Measurements from ENCODE around the gene SLC1A2.

SLC1A2 gene

DNA sequence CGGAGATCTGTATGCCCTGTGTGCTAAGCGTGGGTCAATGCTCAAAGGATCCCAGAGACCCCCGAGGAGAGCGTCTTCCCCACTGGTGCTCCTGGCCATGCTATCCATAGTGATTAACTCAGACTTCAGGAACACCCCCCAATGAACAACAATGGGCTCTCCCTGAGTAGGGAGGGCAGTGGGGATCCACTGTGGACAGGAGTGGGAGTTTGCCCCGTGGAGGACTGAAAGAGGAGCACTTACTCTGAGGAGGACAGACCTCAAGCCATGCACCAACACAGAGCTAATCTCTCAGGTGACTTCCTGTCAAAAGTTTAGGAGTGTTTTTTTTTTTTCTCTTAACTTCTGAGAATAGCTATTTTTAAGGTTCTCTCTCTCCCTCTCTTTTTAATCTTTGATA lies 24.4 kb downstream of the SLC1A2 start:
- Histone ChIP-seq H3K27ac (ENCODE audit: low read length) (no peak overlapping the region), H3K4me1 (ENCODE audit: low read length) (peaks cover 15% of the 10 kb centered on the region), H2AFZ (ENCODE audit: low read depth, low read length) (no peak overlapping the region), H3K9me3 (ENCODE audit: insufficient read depth, low read length) (no peaks in the 10 kb centered on the region), H3K27me3 (ENCODE audit: low read depth, low read length) (peaks cover 49% of the 10 kb centered on the region), H3K79me2 (ENCODE audit: low read length) (no peaks in the 10 kb centered on the region), H3K9ac (ENCODE audit: low read length) (no peak overlapping the region), H4K20me1 (ENCODE audit: insufficient read depth, low read length) (no peaks in the 10 kb centered on the region), H3K4me3 (ENCODE audit: low read length) (no peak overlapping the region), H3K4me2 (ENCODE audit: low read length) (no peak overlapping the region), H3K36me3 (replicated peaks; ENCODE audit: low read depth, low read length) (no peaks in the 10 kb centered on the region)
- no peak for TF ChIP-seq EZH2phosphoT487 (IDR thresholded peaks at IDR 0.05; ENCODE audit: low read depth)

DNA sequence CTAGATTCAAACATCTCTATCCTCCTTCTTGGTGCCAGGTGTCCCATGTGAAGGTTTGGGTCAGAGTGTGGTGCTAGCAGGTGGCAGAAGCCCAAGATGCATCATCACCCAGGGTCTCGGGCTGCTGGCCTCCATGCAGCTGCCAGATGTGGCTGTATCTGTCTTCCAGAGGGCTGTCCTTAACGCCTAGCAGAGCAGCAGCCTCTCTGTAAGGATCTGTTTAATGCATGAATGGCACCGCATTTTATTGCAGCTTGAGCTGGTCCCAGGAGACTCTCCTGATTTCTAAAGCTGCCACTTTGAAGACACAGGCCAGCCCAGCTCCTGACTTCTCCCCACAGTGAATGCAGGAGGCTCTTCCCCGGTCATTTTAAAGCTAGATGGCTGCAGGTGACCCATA lies 26.3 kb downstream of the SLC1A2 start:
- H3K4me3 ChIP-seq (ENCODE audit: low read length), result no peak overlapping the region
- no peak overlapping the region for H3K9ac ChIP-seq (ENCODE audit: low read length)
- no peak overlapping the region for H2AFZ ChIP-seq (ENCODE audit: low read depth, low read length)
- no peaks in the 10 kb centered on the region for H3K9me3 ChIP-seq (ENCODE audit: insufficient read depth, low read length)
- H3K4me2 ChIP-seq (ENCODE audit: low read length), result no peak overlapping the region
- H3K79me2 ChIP-seq (ENCODE audit: low read length), result no peaks in the 10 kb centered on the region
- peaks cover 32% of the 10 kb centered on the region for H3K27me3 ChIP-seq (ENCODE audit: low read depth, low read length)
- peaks cover 15% of the 10 kb centered on the region for H3K4me1 ChIP-seq (ENCODE audit: low read length)
- TF ChIP-seq EZH2phosphoT487 (IDR thresholded peaks at IDR 0.05; ENCODE audit: low read depth), result no peak
- TF ChIP-seq CTCF (IDR thresholded peaks at IDR 0.05; ENCODE audit: low read depth, low read length), result no peak
- no peaks in the 10 kb centered on the region for H4K20me1 ChIP-seq (ENCODE audit: insufficient read depth, low read length)
- H3K27ac ChIP-seq (ENCODE audit: low read length), result no peak overlapping the region
- H3K36me3 ChIP-seq (replicated peaks; ENCODE audit: low read depth, low read length), result no peaks in the 10 kb centered on the region

DNA sequence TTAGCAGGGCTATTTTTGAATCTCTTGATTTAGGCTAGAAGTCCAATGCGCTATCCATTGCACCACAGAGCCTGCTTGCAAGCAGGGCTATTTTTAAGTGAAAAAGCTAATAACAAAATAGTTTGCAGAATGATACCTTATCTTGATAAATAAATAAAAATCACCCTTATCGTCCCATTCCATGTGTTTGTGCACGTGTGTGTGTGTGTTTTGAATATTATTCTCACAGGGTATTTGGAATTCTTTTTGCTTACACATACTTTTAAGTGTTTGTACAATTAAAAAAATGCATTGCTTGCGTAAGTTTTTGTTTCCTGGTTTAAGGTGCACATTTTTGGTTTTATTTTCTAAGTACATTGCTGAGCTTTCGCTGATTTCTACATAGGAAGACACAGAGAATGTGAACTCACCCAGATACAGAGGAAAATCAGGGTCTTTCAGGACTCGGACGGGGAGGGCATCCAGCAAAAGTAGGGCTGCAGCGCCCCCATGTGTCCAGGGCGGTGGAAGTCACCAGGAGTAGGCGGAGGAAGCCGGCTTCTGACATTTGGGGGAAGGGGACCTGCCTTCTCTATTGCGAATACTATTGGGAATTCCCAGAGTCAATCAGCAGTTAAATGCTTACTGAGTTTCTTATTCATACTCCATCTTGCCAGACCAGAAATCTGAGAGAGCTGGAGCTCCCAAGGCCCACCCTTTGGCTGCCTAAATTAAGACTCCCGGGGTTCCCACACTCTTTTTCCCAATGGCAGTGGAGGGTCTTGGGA lies 27.3 kb downstream of the SLC1A2 start:
- Histone ChIP-seq H3K27ac (ENCODE audit: low read length) (no peak overlapping the region), H3K9ac (ENCODE audit: low read length) (no peak overlapping the region), H3K4me3 (ENCODE audit: low read length) (peak overlapping the region; percentile 41), H3K79me2 (ENCODE audit: low read length) (no peaks in the 10 kb centered on the region), H3K4me1 (ENCODE audit: low read length) (peaks cover 15% of the 10 kb centered on the region), H3K27me3 (ENCODE audit: low read depth, low read length) (peaks cover 29% of the 10 kb centered on the region), H3K9me3 (ENCODE audit: insufficient read depth, low read length) (no peaks in the 10 kb centered on the region), H3K4me2 (ENCODE audit: low read length) (peak overlapping the region; percentile 63), H4K20me1 (ENCODE audit: insufficient read depth, low read length) (no peaks in the 10 kb centered on the region), H2AFZ (ENCODE audit: low read depth, low read length) (no peak overlapping the region), H3K36me3 (replicated peaks; ENCODE audit: low read depth, low read length) (no peaks in the 10 kb centered on the region)
- TF ChIP-seq CTCF (IDR thresholded peaks at IDR 0.05; ENCODE audit: low read depth, low read length) (peak; percentile 95), EZH2phosphoT487 (IDR thresholded peaks at IDR 0.05; ENCODE audit: low read depth) (no peak)

DNA sequence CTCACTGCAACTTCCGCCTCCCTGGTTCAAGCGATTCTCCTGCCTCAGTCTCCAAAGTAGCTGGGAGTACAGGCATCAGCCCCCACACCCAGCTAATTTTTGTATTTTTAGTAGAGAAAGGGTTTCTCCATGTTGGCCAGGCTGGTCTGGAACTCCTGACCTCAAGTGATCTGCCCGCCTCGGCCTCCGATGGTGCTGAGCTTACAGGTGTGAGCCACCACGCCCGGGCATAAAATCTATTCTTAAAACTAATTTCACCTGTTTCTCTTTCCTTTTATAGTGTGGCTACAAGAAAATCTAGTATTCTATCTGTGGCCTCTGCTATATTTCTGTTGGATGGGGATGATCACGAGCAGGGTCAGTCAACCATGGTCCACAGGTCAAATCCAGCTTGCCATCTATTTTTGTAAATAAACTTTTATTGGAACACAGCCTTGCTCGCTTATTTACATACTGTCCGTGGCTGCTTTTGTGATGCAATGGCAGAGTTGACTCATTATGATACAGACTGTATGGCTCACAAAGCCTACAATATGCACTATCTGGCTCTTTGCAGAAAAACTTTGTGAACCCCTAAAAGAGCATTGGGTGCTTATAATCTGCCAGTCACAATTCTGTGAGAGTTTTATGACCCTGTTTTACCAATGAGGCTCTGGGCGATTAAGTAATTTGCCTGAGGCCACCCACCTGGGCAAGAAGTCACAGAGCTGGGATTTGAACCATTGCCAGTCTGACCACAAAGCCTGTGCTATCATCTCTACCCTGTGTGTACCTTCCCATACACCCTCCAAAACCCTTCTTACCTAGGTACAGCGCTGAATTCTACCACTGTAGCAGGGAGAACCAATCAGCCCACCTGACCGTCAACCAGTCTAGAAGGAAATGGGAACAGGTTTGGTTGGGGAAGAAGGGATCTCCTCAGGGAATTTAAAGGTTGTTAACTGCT lies 28.3 kb downstream of the SLC1A2 start:
- H3K36me3 ChIP-seq (replicated peaks; ENCODE audit: low read depth, low read length), result no peaks in the 10 kb centered on the region
- no peak overlapping the region for H3K9ac ChIP-seq (ENCODE audit: low read length)
- H3K79me2 ChIP-seq (ENCODE audit: low read length), result no peaks in the 10 kb centered on the region
- H3K4me3 ChIP-seq (ENCODE audit: low read length), result peak overlapping the region; percentile 41
- peaks cover 15% of the 10 kb centered on the region for H3K4me1 ChIP-seq (ENCODE audit: low read length)
- H3K9me3 ChIP-seq (ENCODE audit: insufficient read depth, low read length), result no peaks in the 10 kb centered on the region
- H4K20me1 ChIP-seq (ENCODE audit: insufficient read depth, low read length), result no peaks in the 10 kb centered on the region
- peak overlapping the region; percentile 63 for H3K4me2 ChIP-seq (ENCODE audit: low read length)
- no peak overlapping the region for H2AFZ ChIP-seq (ENCODE audit: low read depth, low read length)
- H3K27me3 ChIP-seq (ENCODE audit: low read depth, low read length), result peaks cover 29% of the 10 kb centered on the region
- no peak for TF ChIP-seq CTCF (IDR thresholded peaks at IDR 0.05; ENCODE audit: low read depth, low read length)
- TF ChIP-seq EZH2phosphoT487 (IDR thresholded peaks at IDR 0.05; ENCODE audit: low read depth), result no peak
- H3K27ac ChIP-seq (ENCODE audit: low read length), result no peak overlapping the region
